SH-SY5Y (cell line): ENCODE results near the gene B3GALT6.

Experiments
- GATA2 ChIP-seq: IDR thresholded peaks from 2 replicates; pipeline ENCODE4 v1.6.1; 2011; ENCODE audit warnings: mild to moderate bottlenecking, low read depth, low read length
- GATA3 ChIP-seq: IDR thresholded peaks from 2 replicates; pipeline ENCODE4 v1.6.1; 2011; ENCODE audit warnings: low read depth, mild to moderate bottlenecking, low read length, moderate library complexity

Gene B3GALT6

GRCh38 chr1:1206966-1207531 is 25.0 kb upstream of the B3GALT6 start:
- TF ChIP-seq GATA2: no peak
- no peak for TF ChIP-seq GATA3

GRCh38 chr1:1207571-1207892 is 24.5 kb upstream of the B3GALT6 start:
- TF ChIP-seq GATA3 (no peak), GATA2 (no peak)

- TF ChIP-seq GATA3 (no peak), GATA2 (no peak)
These were observed 23.2 kb upstream of the B3GALT6 start for GRCh38 chr1:1208713-1209433.

GRCh38 chr1:1210726-1211540 is 21.1 kb upstream of the B3GALT6 start:
- TF ChIP-seq GATA2: no peak
- no peak for TF ChIP-seq GATA3

GRCh38 chr1:1211541-1212441 is 20.2 kb upstream of the B3GALT6 start:
- TF ChIP-seq GATA3 (no peak), GATA2 (no peak)

- TF ChIP-seq GATA2 (no peak), GATA3 (no peak)
These were observed 19.2 kb upstream of the B3GALT6 start for GRCh38 chr1:1212780-1213344.

- TF ChIP-seq GATA3 (no peak), GATA2 (no peak)
These were observed 18.4 kb upstream of the B3GALT6 start, which contains the start of gene TNFRSF4 for GRCh38 chr1:1213345-1214265. TSS of gene TNFRSF4 (minus strand) at chr1:1214153. CDS start at chr1:1214127, 26 bp downstream.

- TF ChIP-seq GATA2 (no peak), GATA3 (no peak)
These were observed 16.9 kb upstream of the B3GALT6 start for GRCh38 chr1:1215080-1215676.

GRCh38 chr1:1215881-1216605 is 16.0 kb upstream of the B3GALT6 start:
- no peak for TF ChIP-seq GATA2
- TF ChIP-seq GATA3: no peak

- TF ChIP-seq GATA3 (no peak), GATA2 (no peak)
These were observed 15.0 kb upstream of the B3GALT6 start for GRCh38 chr1:1216770-1217620.
